RWPE1 (cell line): ENCODE measurements around the gene GSG1L.

Source experiments
- CTCF ChIA-PET: fragments of 350-600 bp; sonication (Branson Sonifier 250); formaldehyde crosslinking; extraction: SDS; loops from one replicate; lab custom pipeline; 2021; lab: Yijun Ruan, JAX
- POLR2A ChIA-PET: fragments of 400-600 bp; formaldehyde crosslinking; extraction: SDS; loops from one replicate; lab custom pipeline; 2020; ENCODE audit warnings: antibody characterized with exemption; ENCODE audit not compliant: low non-redundant PET; lab: Yijun Ruan, JAX
- DNase-seq: peaks from one replicate; pipeline ENCODE4 v3.0.0; 2012; ENCODE audit warnings: low spot score
- H3K27ac ChIP-seq: fragments of 450-650 bp; 2 replicates; pipeline ENCODE4 v1.5.1; 2017
- CTCF ChIP-seq: fragments of 450-650 bp; conservative IDR thresholded peaks from 2 replicates; pipeline ENCODE4 v1.5.1; 2017; ENCODE audit warnings: low read depth, mild to moderate bottlenecking

GSG1L gene

GRCh38 chr16:27773344-27773743 lies 290.2 kb downstream of the GSG1L start:
- TF ChIP-seq CTCF: no peak
- DNase-seq: no peak
- POLR2A ChIA-PET: no interaction called here
- CTCF ChIA-PET: no interaction called here
- H3K27ac ChIP-seq: no peak overlapping the region

- no peak for DNase-seq
- no peak for TF ChIP-seq CTCF
- ChIA-PET CTCF (no interaction called here), POLR2A (no interaction called here)
- H3K27ac ChIP-seq: no peak overlapping the region
Measured at GRCh38 chr16:27772093-27772825, 291.3 kb downstream of the GSG1L start.

DNA sequence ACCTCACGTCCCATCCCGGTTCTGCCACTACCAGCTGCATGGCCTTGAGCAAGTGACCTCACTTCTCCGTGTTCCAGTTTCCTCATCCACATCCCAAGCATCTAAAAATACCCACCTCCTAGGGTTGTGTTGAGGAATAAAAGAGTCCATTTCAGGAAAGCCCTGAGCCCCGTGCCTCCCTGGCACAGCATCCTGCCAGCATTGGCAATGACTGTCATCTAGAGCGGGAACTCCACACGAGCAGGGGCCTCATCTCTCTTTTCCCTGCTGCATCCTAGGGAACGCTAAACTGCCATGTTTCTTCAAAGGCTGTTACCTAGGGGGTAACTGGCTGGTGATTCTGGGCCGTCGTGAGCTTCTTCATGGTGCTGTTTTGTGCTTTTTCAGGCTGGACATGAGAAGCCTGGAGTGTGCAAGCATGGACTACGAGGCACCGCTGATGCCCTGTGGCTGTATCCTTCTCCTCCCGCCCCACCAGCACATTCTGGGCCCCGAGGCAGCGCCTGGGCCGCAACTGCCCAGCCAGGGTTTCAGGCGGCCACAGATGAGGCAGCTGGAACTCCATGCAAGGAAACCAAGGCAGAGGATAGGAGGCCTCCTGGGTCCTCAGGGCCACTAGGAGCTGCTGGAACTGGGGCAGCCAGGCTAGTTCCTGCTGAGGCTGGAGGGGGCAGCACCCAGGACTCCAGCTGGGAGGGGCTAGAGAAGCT lies 292.2 kb downstream of the GSG1L start:
- ChIA-PET POLR2A (no interaction called here), CTCF (interaction anchor here (1.0 kb wide), 1 partner anchor 8 kb away, joined by 3 read pairs; no protein-coding TSS in a partner anchor)
- peak overlapping the region; percentile 90 for H3K27ac ChIP-seq
- no peak for DNase-seq
- no peak for TF ChIP-seq CTCF

GRCh38 chr16:27770271-27771196 lies 293.0 kb downstream of the GSG1L start:
- CTCF ChIA-PET: interaction anchor here (0.7 to 1.0 kb wide), 2 partner anchors 9 to 286 kb away, joined by 3 read pairs; no protein-coding TSS in a partner anchor
- DNase-seq: no peak
- POLR2A ChIA-PET: no interaction called here
- H3K27ac ChIP-seq: peak overlapping the region; percentile 90
- no peak for TF ChIP-seq CTCF

- peak overlapping the region; percentile 90 for H3K27ac ChIP-seq
- DNase-seq: peak; percentile 74
- ChIA-PET CTCF (interaction anchor here (0.5 to 0.7 kb wide), 2 partner anchors 255 to 285 kb away, joined by 3 read pairs; no protein-coding TSS in a partner anchor), POLR2A (interaction anchor here (0.6 kb wide), 1 partner anchor 68 kb away, joined by 3 read pairs; no protein-coding TSS in a partner anchor)
- no peak for TF ChIP-seq CTCF
Measured at GRCh38 chr16:27769561-27770255, 293.8 kb downstream of the GSG1L start.
